Natural killer cell treated with Interleukin-12 subunit alpha and Interleukin-12 subunit beta and Interleukin-15 and Interleukin-18, amount 100 ng/mL, for 72 hours (primary cell): ENCODE data around the gene CDKAL1. TPM values are rescaled to one million over a fixed set of nuclear protein-coding genes. Genes with fewer than 3 reads are reported as not detected.
"Not testable (repeated sequence)": the region's sequence is repeated elsewhere in the genome, so short reads cannot be mapped to it uniquely, and the experiment has no call there.

Experiments
- ATAC-seq, 2 donors: fragments of 150-1000 bp; cut with Tn5 transposase in 1 of 2; sonication (Bioruptor Pico), chemical (Tn5 transposase) in 1 of 2; 2 replicates each; pipeline ENCODE4 v1.10.0; 2021
- DNase-seq: peaks from one replicate; pipeline ENCODE4 v3.0.0; 2022; ENCODE audit warnings: low spot score
- H3K27ac Mint-ChIP-seq, 2 donors: 1 replicate in 1 of 2; 2 replicates in 1 of 2; pipeline ENCODE4 v1.8.0; 2022; ENCODE audit warnings: mixed read lengths in 2 of 2, mild to moderate bottlenecking in 1 of 2, moderate library complexity in 1 of 2
- H3K27me3 Mint-ChIP-seq, 2 donors: 1 replicate in 1 of 2; 2 replicates in 1 of 2; pipeline ENCODE4 v1.8.0; 2022; ENCODE audit warnings: mixed read lengths in 2 of 2
- H3K36me3 Mint-ChIP-seq: one replicate; pipeline ENCODE4 v1.8.0; 2022; ENCODE audit warnings: mixed read lengths
- H3K4me1 Mint-ChIP-seq, 2 donors: 1 replicate in 1 of 2; 2 replicates in 1 of 2; pipeline ENCODE4 v1.8.0; 2022; ENCODE audit warnings: low read depth in 2 of 2, mixed read lengths in 2 of 2, mild to moderate bottlenecking in 1 of 2
- H3K4me3 Mint-ChIP-seq: one replicate; pipeline ENCODE4 v1.8.0; 2022; ENCODE audit warnings: mixed read lengths
- H3K9me3 Mint-ChIP-seq: 2 replicates; pipeline ENCODE4 v1.8.0; 2022; ENCODE audit warnings: mixed read lengths
- total RNA-seq, 2 donors: library from RNA; stranded (reverse); gene quantifications; one replicate each; pipeline ENCODE4 v1.2.3, GENCODE V29; 2022

Gene CDKAL1
- total RNA-seq, 2 donors from 2014 or later: 33.7 to 43.8 TPM

GRCh38 chr6:20708367-20709124 lies 174.3 kb downstream of the CDKAL1 start:
- peak overlapping the region in 1 of 2 donors; percentile 4 for H3K27ac Mint-ChIP-seq

GRCh38 chr6:20709451-20709850 lies 175.2 kb downstream of the CDKAL1 start:
- Mint-ChIP-seq H3K9me3 (no peaks in the 10 kb centered on the region), H3K4me1 (peaks cover 36 to 55% of the 10 kb centered on the region in 2 donors), H3K27me3 (no peaks in the 10 kb centered on the region), H3K36me3 (no peaks in the 10 kb centered on the region), H3K4me3 (peak overlapping the region; percentile 20), H3K27ac (no peak overlapping the region)
- no peak for DNase-seq
- ATAC-seq: no peak

More at GRCh38 chr6:20708367-20709124, 174.3 kb downstream of the CDKAL1 start:
- ATAC-seq (peak; percentile 77 to 83), DNase-seq (no peak)
- peak overlapping the region; percentile 3 for H3K4me3 Mint-ChIP-seq
- H3K9me3 Mint-ChIP-seq: no peaks in the 10 kb centered on the region
- no peaks in the 10 kb centered on the region for H3K27me3 Mint-ChIP-seq
- no peaks in the 10 kb centered on the region for H3K36me3 Mint-ChIP-seq
- H3K4me1 Mint-ChIP-seq: peaks cover 41 to 62% of the 10 kb centered on the region in 2 donors

- no peak overlapping the region for H3K4me3 Mint-ChIP-seq
- DNase-seq (no peak), ATAC-seq (no peak)
- H3K27me3 Mint-ChIP-seq: no peaks in the 10 kb centered on the region
- H3K36me3 Mint-ChIP-seq: no peaks in the 10 kb centered on the region
- no peaks in the 10 kb centered on the region for H3K9me3 Mint-ChIP-seq
- H3K27ac Mint-ChIP-seq: no peak overlapping the region
- peaks cover 34 to 51% of the 10 kb centered on the region in 2 donors for H3K4me1 Mint-ChIP-seq
Observed at GRCh38 chr6:20710341-20710740, 176.1 kb downstream of the CDKAL1 start.

DNA sequence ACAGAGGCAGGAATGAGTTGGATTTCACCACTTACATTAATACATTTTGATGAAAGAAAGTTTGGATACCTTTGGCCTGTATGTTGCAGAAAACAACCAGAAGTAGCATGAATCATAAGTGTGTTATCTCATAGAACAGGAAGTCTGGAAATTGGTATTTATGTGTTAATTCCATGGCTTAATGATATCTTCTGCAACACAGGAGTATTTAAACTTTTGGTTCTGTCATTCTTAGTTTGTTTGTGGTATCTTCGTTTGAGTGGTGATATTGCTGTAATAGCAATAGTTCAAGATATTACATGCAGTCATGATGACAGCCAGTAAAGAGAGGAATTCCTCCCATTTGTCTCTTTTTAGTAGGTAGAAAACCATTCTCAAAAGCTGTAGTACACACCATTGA lies 177.3 kb downstream of the CDKAL1 start:
- no peak overlapping the region for H3K4me3 Mint-ChIP-seq
- no peak overlapping the region for H3K27ac Mint-ChIP-seq

GRCh38 chr6:20712011-20712410 lies 177.8 kb downstream of the CDKAL1 start:
- Mint-ChIP-seq H3K27me3 (no peaks in the 10 kb centered on the region), H3K9me3 (no peaks in the 10 kb centered on the region), H3K36me3 (no peaks in the 10 kb centered on the region), H3K27ac (no peak overlapping the region), H3K4me1 (peaks cover 25 to 34% of the 10 kb centered on the region in 2 donors), H3K4me3 (no peak overlapping the region)
- no peak for ATAC-seq
- no peak for DNase-seq

More for the DNA sequence above, 177.3 kb downstream of the CDKAL1 start:
- Mint-ChIP-seq H3K36me3 (no peaks in the 10 kb centered on the region), H3K4me1 (peaks cover 27 to 39% of the 10 kb centered on the region in 2 donors), H3K27me3 (no peaks in the 10 kb centered on the region), H3K9me3 (no peaks in the 10 kb centered on the region)
- ATAC-seq (no peak), DNase-seq (no peak)

DNA sequence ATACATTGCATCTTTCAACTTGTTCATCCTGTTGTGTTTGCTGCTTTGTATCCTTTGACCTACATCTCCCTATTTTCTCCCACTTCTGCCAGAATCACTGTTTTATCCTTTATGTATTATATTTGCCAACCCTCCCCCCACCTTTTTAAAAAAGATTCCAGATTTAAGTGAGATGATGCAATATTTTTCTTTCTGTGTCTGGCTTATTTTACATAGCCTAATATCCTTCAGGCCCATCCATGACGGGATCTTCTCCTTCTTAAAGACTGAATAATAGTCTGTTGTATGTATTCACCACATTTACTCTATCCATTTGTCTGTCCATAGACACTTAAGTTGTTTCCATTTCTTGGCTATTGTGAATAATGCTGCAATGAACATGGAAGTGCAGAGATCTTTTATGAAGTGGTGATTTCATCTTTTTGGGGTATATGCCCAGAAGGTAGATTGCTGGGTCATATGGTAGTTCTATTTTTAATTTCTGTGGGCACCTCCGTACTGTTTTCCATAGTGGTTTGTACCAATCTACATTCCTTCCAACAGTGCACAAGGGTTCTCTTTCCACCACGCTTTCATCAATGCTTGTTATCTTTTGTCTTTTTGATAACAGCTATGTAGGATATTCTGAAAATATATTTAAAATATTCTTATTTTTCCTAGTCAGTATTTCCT lies 181.0 kb downstream of the CDKAL1 start:
- ATAC-seq: no peak
- no peaks in the 10 kb centered on the region for H3K36me3 Mint-ChIP-seq
- no peak overlapping the region for H3K4me3 Mint-ChIP-seq
- no peak overlapping the region for H3K27ac Mint-ChIP-seq
- peaks cover 21 to 27% of the 10 kb centered on the region in 2 donors for H3K4me1 Mint-ChIP-seq
- DNase-seq: no peak
- no peaks in the 10 kb centered on the region for H3K9me3 Mint-ChIP-seq
- H3K27me3 Mint-ChIP-seq: no peaks in the 10 kb centered on the region

DNA sequence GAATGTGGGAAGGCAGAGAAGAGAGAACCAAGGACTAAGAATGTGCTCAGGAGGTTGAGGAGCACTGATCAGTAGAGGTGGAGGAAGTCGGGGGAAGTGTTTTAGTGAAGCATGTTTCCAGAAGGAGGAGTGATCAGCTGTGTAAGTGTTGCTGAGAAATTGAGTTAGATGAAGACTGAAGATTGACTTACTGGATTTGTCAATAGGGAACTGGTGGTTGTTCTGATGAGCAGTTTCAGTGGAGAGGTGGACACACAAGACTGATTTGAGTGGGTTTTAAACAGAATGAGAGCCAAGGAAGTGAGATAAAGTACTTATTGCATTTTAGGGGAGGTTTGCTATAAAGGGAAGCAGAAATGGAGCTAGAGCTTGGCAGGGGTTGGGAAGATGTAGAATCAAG lies 182.6 kb downstream of the CDKAL1 start:
- H3K27ac Mint-ChIP-seq: no peak overlapping the region
- DNase-seq: no peak
- ATAC-seq: no peak
- H3K4me1 Mint-ChIP-seq: peaks cover 19 to 23% of the 10 kb centered on the region in 2 donors
- no peaks in the 10 kb centered on the region for H3K27me3 Mint-ChIP-seq
- H3K36me3 Mint-ChIP-seq: peaks cover under 1% of the 10 kb centered on the region
- H3K4me3 Mint-ChIP-seq: no peak overlapping the region
- no peaks in the 10 kb centered on the region for H3K9me3 Mint-ChIP-seq

DNA sequence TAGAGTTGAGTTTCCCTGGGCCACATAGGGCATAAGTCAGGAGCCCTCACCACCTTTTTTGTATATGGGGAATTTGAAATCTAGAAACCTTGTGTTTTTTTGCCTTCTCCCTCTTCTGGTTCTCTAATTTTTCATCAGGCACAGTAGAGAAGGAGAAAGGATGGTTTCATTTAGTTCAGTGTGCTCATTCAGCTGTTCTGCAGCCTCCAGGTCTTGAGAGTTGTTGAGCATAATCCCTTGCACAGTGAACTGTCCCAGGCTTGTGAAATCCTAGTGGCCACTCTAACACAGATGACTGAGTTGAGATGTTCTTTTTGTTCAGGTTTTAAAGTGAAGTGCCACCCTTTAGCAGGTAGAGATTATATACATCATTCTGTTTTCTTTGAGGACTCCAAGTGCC lies 183.5 kb downstream of the CDKAL1 start:
- Mint-ChIP-seq H3K4me1 (peaks cover 24 to 27% of the 10 kb centered on the region in 2 donors), H3K27me3 (no peaks in the 10 kb centered on the region), H3K27ac (no peak overlapping the region), H3K36me3 (peaks cover 7% of the 10 kb centered on the region), H3K4me3 (no peak overlapping the region), H3K9me3 (peaks cover 3% of the 10 kb centered on the region)
- ATAC-seq (no peak), DNase-seq (no peak)

DNA sequence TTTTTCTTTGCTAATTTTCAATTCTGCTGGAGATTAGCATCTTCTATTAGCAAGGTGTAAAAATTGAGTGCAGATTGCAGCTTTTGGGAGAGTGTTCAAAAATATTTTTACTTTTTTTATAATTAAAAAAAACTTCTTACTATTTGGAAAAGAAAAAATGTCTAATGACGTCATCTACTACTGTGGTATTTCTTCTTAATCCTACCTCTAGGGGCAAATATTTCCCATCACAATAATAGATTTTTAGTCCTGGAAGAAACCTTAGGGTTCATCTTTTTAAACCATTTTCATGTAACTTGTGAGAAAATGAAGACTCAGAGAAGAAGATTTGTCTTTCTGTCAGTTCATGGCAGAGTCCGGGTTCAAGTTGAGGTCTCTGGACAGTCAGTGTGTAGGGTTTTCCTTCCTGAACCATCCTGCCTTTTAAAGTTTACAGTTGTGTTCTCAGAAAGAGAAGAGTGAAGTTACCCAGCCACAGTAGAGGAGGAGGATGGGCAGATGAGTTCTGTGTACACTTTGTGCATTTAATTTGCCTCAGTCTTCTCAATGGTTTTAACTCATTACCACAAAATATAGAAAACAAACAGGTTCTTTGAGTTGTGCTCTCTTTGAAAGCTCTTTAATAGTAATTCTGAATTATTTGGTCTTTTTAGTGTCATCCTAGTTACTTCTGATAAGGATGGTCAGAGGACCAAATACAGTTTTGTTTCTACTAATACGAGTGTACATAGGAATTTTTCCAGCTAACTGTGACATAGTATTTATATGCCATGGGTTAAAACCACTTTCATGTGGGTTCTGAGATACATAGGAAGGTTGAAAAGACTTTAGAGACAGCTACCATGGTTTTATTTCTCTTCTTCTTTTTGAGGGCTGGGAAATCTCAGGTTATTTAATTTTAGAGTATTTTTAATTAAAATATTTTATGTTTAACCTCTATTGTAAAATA lies 184.7 kb downstream of the CDKAL1 start:
- peaks cover 3% of the 10 kb centered on the region for H3K9me3 Mint-ChIP-seq
- peaks cover 7% of the 10 kb centered on the region for H3K36me3 Mint-ChIP-seq
- H3K4me1 Mint-ChIP-seq: peaks cover 30 to 31% of the 10 kb centered on the region in 2 donors
- DNase-seq: no peak
- H3K27me3 Mint-ChIP-seq: no peaks in the 10 kb centered on the region
- no peak overlapping the region for H3K27ac Mint-ChIP-seq
- no peak for ATAC-seq
- no peak overlapping the region for H3K4me3 Mint-ChIP-seq

- Mint-ChIP-seq H3K9me3 (peaks cover 3% of the 10 kb centered on the region), H3K36me3 (peaks cover 7% of the 10 kb centered on the region)
Observed at GRCh38 chr6:20719980-20720379, 185.7 kb downstream of the CDKAL1 start.

GRCh38 chr6:20721121-20721520 lies 186.9 kb downstream of the CDKAL1 start:
- not testable (repeated sequence) for DNase-seq, H3K36me3 Mint-ChIP-seq, ATAC-seq, H3K9me3 Mint-ChIP-seq, H3K27me3 Mint-ChIP-seq, H3K27ac Mint-ChIP-seq, H3K4me3 Mint-ChIP-seq
- H3K4me1 Mint-ChIP-seq: peaks cover 30 to 31% of the 10 kb centered on the region in 2 donors

More at GRCh38 chr6:20719980-20720379, 185.7 kb downstream of the CDKAL1 start:
- no peaks in the 10 kb centered on the region for H3K27me3 Mint-ChIP-seq
- H3K4me3 Mint-ChIP-seq: no peak overlapping the region
- peaks cover 30 to 31% of the 10 kb centered on the region in 2 donors for H3K4me1 Mint-ChIP-seq
- no peak overlapping the region for H3K27ac Mint-ChIP-seq
- DNase-seq: no peak
- ATAC-seq: no peak

DNA sequence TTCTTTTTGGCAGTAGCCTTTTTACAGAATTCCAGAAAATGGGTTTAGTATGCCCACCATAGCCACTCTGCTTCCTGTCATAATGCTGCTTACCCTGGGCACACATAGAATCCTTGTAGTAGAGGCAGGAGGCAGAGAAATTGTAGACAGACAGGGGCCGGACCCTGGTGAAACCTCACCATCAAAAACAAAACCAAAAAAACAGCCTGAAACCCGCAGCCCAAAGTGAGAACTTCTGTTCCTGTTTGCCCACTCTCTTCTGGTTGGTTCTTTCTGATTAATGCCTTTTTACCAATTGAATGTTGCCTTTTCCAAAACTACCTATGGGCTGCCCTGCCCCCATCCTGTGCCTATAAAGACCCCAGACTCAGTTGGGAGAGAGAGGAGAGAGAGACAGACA lies 188.2 kb downstream of the CDKAL1 start:
- no peak for ATAC-seq
- peaks cover 31 to 33% of the 10 kb centered on the region in 2 donors for H3K4me1 Mint-ChIP-seq
- no peak for DNase-seq
- peak overlapping the region; percentile 10 to 32 for H3K27ac Mint-ChIP-seq
- H3K4me3 Mint-ChIP-seq: peak overlapping the region; percentile 38
- peaks cover 3% of the 10 kb centered on the region for H3K9me3 Mint-ChIP-seq
- no peaks in the 10 kb centered on the region for H3K27me3 Mint-ChIP-seq
- peaks cover 7% of the 10 kb centered on the region for H3K36me3 Mint-ChIP-seq

- DNase-seq: no peak
- peak; percentile 9 to 36 for ATAC-seq
- Mint-ChIP-seq H3K9me3 (peaks cover 3% of the 10 kb centered on the region), H3K27me3 (no peaks in the 10 kb centered on the region), H3K27ac (peak overlapping the region; percentile 10 to 32), H3K36me3 (peaks cover 7% of the 10 kb centered on the region), H3K4me1 (peaks cover 28 to 34% of the 10 kb centered on the region in 2 donors), H3K4me3 (no peak overlapping the region)
Observed at GRCh38 chr6:20723236-20723635, 189.0 kb downstream of the CDKAL1 start.
